GM23338 (cell line): Measurements from ENCODE around the gene HNRNPM. TPM values are rescaled to one million over a fixed set of nuclear protein-coding genes. Genes with fewer than 3 reads are reported as not detected.

Experiments
- ATAC-seq: fragments of 200-7000 bp; cut with Tn5 transposase; 3 replicates; pipeline ENCODE4 v1.9.1; 2020
- DNase-seq: peaks from one replicate; pipeline ENCODE4 v3.0.0-alpha.2; 2015; ENCODE audit warnings: low spot score
- H2AFZ ChIP-seq: fragments of 200-600 bp; sonication (generic); 2 replicates; pipeline ENCODE4 v1.8.0; 2016; ENCODE audit warnings: antibody characterized with exemption, mild to moderate bottlenecking, moderate library complexity
- H3F3A ChIP-seq: fragments of 200-600 bp; sonication (generic); replicated peaks from 2 replicates; pipeline ENCODE4 v1.8.0; 2017; ENCODE audit warnings: antibody characterized with exemption, mixed run types, low read depth
- H3K27ac ChIP-seq: fragments of 200-600 bp; sonication (generic); 2 replicates; pipeline ENCODE4 v1.6.1; 2016; ENCODE audit warnings: low read depth
- H3K27me3 ChIP-seq: fragments of 200-600 bp; sonication (generic); 2 replicates; pipeline ENCODE4 v1.8.0; 2016; ENCODE audit warnings: mild to moderate bottlenecking, mixed run types, moderate library complexity; ENCODE audit not compliant: insufficient read depth
- H3K36me3 ChIP-seq: fragments of 200-600 bp; sonication (generic); 2 replicates; pipeline ENCODE4 v1.8.0; 2016; ENCODE audit warnings: mild to moderate bottlenecking; ENCODE audit not compliant: insufficient read depth
- H3K4me1 ChIP-seq: fragments of 200-600 bp; sonication (generic); 2 replicates; pipeline ENCODE4 v1.8.0; 2016; ENCODE audit warnings: mild to moderate bottlenecking, moderate library complexity; ENCODE audit not compliant: insufficient read depth
- H3K4me2 ChIP-seq: fragments of 200-600 bp; sonication (generic); 2 replicates; pipeline ENCODE4 v1.7.1; 2017; ENCODE audit warnings: mixed run types
- H3K4me3 ChIP-seq: fragments of 200-600 bp; sonication (generic); 2 replicates; pipeline ENCODE4 v1.6.1; 2016; ENCODE audit warnings: mixed run types
- H3K79me2 ChIP-seq: fragments of 200-600 bp; sonication (generic); replicated peaks from 2 replicates; pipeline ENCODE4 v1.8.0; 2017; ENCODE audit warnings: mild to moderate bottlenecking; ENCODE audit not compliant: insufficient read depth
- H3K9me2 ChIP-seq: fragments of 200-600 bp; sonication (generic); 2 replicates; pipeline ENCODE4 v1.8.0; 2017; ENCODE audit not compliant: insufficient read depth
- H4K20me1 ChIP-seq: fragments of 200-600 bp; sonication (generic); replicated peaks from 2 replicates; pipeline ENCODE4 v1.8.0; 2017; ENCODE audit warnings: mild to moderate bottlenecking; ENCODE audit not compliant: insufficient read depth
- H3K27ac Mint-ChIP-seq: 2 replicates; pipeline ENCODE4 v1.8.0; 2020; ENCODE audit warnings: inconsistent platforms, mild to moderate bottlenecking, moderate library complexity, mixed read lengths
- H3K27me3 Mint-ChIP-seq: 3 replicates; pipeline ENCODE4 v1.8.0; 2022; ENCODE audit warnings: low read depth, mild to moderate bottlenecking, moderate library complexity, mixed read lengths, inconsistent platforms; ENCODE audit not compliant: insufficient read depth, poor library complexity
- H3K36me3 Mint-ChIP-seq: 3 replicates; pipeline ENCODE4 v1.8.0; 2021; ENCODE audit warnings: low read depth, mild to moderate bottlenecking, inconsistent platforms, moderate library complexity, mixed read lengths
- H3K4me1 Mint-ChIP-seq: 3 replicates; pipeline ENCODE4 v1.8.0; 2020; ENCODE audit warnings: mild to moderate bottlenecking, inconsistent platforms, mixed read lengths
- H3K4me3 Mint-ChIP-seq: 3 replicates; pipeline ENCODE4 v1.8.0; 2021; ENCODE audit warnings: moderate library complexity, mild to moderate bottlenecking, inconsistent platforms, mixed read lengths
- H3K9me3 Mint-ChIP-seq: 3 replicates; pipeline ENCODE4 v1.8.0; 2020; ENCODE audit warnings: moderate library complexity, mild to moderate bottlenecking, inconsistent platforms, mixed read lengths
- CREB1 ChIP-seq: fragments of 250-450 bp; sonication (Bioruptor Pico); IDR thresholded peaks from 2 replicates; pipeline ENCODE4 v1.5.0; 2020; ENCODE audit warnings: low read depth, mild to moderate bottlenecking, moderate library complexity
- CTCF ChIP-seq, 2 experiments: fragments of 200-600 bp in 1 of 2; sonication (generic) in 1 of 2; conservative IDR thresholded peaks; 2 replicates each; pipeline versions ENCODE4 v1.5.1 to v1.6.1; 2016 to 2017; ENCODE audit warnings: antibody characterized with exemption in 2 of 2, low read depth in 2 of 2, mild to moderate bottlenecking in 2 of 2, moderate library complexity in 1 of 2
- ETS1 ChIP-seq: IDR thresholded peaks from 2 replicates; pipeline ENCODE4 v1.6.1; 2016; ENCODE audit warnings: antibody characterized with exemption
- EZH2 ChIP-seq: fragments of 200-600 bp; sonication (generic); IDR thresholded peaks from one replicate; pipeline ENCODE4 v1.8.0; 2017; ENCODE audit warnings: antibody characterized with exemption, mild to moderate bottlenecking, low read depth; ENCODE audit not compliant: unreplicated experiment
- EZH2phosphoT487 ChIP-seq: fragments of 200-600 bp; sonication (generic); IDR thresholded peaks from one replicate; pipeline ENCODE4 v1.8.1; 2018; ENCODE audit warnings: antibody characterized with exemption; ENCODE audit not compliant: unreplicated experiment
- JUNB ChIP-seq: IDR thresholded peaks from one replicate; pipeline ENCODE4 v1.6.1; 2016; ENCODE audit warnings: antibody characterized with exemption; ENCODE audit not compliant: unreplicated experiment
- NANOG ChIP-seq: IDR thresholded peaks from 2 replicates; pipeline ENCODE4 v1.6.1; 2016; ENCODE audit warnings: antibody characterized with exemption, borderline replicate concordance
- POLR2AphosphoS5 ChIP-seq: IDR thresholded peaks from 2 replicates; pipeline ENCODE4 v1.6.1; 2016; ENCODE audit warnings: antibody characterized with exemption, low read depth
- REST ChIP-seq: IDR thresholded peaks from one replicate; pipeline ENCODE4 v1.6.1; 2018; ENCODE audit warnings: antibody characterized with exemption; ENCODE audit not compliant: unreplicated experiment
- STAT1 ChIP-seq: IDR thresholded peaks from one replicate; pipeline ENCODE4 v1.6.1; 2016; ENCODE audit warnings: antibody characterized with exemption; ENCODE audit not compliant: unreplicated experiment
- ZNF114 ChIP-seq: fragments of 250-450 bp; sonication (Bioruptor Pico); IDR thresholded peaks from 2 replicates; pipeline ENCODE4 v1.5.0; 2020; ENCODE audit warnings: mild to moderate bottlenecking, moderate library complexity
- ZNF331 ChIP-seq: fragments of 250-450 bp; sonication (Bioruptor Pico); IDR thresholded peaks from 2 replicates; pipeline ENCODE4 v1.5.0; 2020; ENCODE audit warnings: low read depth, mild to moderate bottlenecking, moderate library complexity
- ZNF462 ChIP-seq: fragments of 250-450 bp; sonication (Bioruptor Pico); IDR thresholded peaks from 2 replicates; pipeline ENCODE4 v1.5.0; 2020; ENCODE audit warnings: mild to moderate bottlenecking, moderate library complexity
- polyA plus RNA-seq: library from polyadenylated mRNA; unstranded; fragments of >200 nt; fragmentation: Nextera tagmentation; extraction: Ambion mirVana; gene quantifications from 2 replicates; pipeline ENCODE4 v1.2.1, GENCODE V29; 2016
- total RNA-seq: library from RNA; depleted of rRNA; stranded (reverse); fragments of >200 nt; shearing (Covaris generic); gene quantifications from 2 replicates; pipeline ENCODE4 v1.2.3, GENCODE V29; 2014

Gene HNRNPM
- total and polyA plus RNA-seq, 2 experiments from 2014 or later, result 291 to 389 TPM

- Histone ChIP-seq H3K27me3 (no peaks in the 10 kb centered on the region), H3K79me2 (peaks cover 100% of the 10 kb centered on the region), H3F3A (peaks cover 7% of the 10 kb centered on the region; the same call in 1 of the 2 replicates), H3K27ac (peak overlapping the region; percentile 41), H3K9me2 (no peaks in the 10 kb centered on the region), H3K4me3 (no peak overlapping the region), H3K4me2 (0 out of 2 replicates have a peak overlapping the region, but pooled peaks have one; percentile 17), H3K36me3 (peaks cover 16% of the 10 kb centered on the region; the same call in 1 of the 2 replicates), H3K4me1 (peaks cover 74% of the 10 kb centered on the region), H2AFZ (no peak overlapping the region), H4K20me1 (peaks cover 99% of the 10 kb centered on the region)
- no peak overlapping the region for H3K27ac Mint-ChIP-seq
- peaks cover 3% of the 10 kb centered on the region for H3K27me3 Mint-ChIP-seq
- no peak for ATAC-seq
- H3K36me3 Mint-ChIP-seq, result peaks cover 77% of the 10 kb centered on the region
- DNase-seq, result no peak
- TF ChIP-seq CTCF (conservative IDR thresholded peaks at IDR 0.05; ENCODE audit: low read depth in 2 of 2) (no peak), STAT1 (no peak), ZNF114 (CRISPR knock-in tag) (no peak), POLR2AphosphoS5 (no peak), REST (no peak), JUNB (no peak), CREB1 (CRISPR knock-in tag) (no peak), ZNF462 (CRISPR knock-in tag) (no peak), NANOG (no peak), ETS1 (no peak), EZH2 (no peak), EZH2phosphoT487 (no peak), ZNF331 (CRISPR knock-in tag) (no peak)
- peaks cover 95% of the 10 kb centered on the region for H3K4me1 Mint-ChIP-seq
- H3K4me3 Mint-ChIP-seq, result no peak overlapping the region; the same call in 2 of the 3 replicates
- no peaks in the 10 kb centered on the region for H3K9me3 Mint-ChIP-seq
These were observed 13.1 kb downstream of the HNRNPM start for GRCh38 chr19:8457827-8458226.
